Right cardiac atrium (tissue), 5 donors: Measurements from ENCODE around the gene UBL5. TPM values are rescaled to one million over a fixed set of nuclear protein-coding genes. Genes with fewer than 3 reads are reported as not detected.
A peak's percentile ranks its signal among the peaks of the same experiment; 100 is the strongest.
"Not testable (repeated sequence)": the region's sequence is repeated elsewhere in the genome, so short reads cannot be mapped to it uniquely, and the experiment has no call there.

Experiments
- ATAC-seq, 2 donors: fragments of 200-7000 bp; cut with Tn5 transposase; one replicate each; pipeline versions ENCODE4 v1.8.0 to v1.9.1; 2020; ENCODE audit warnings: moderate library complexity in 2 of 2, mild to moderate bottlenecking in 1 of 2
- DNase-seq, 3 donors: peaks; one replicate each; pipeline ENCODE4 v3.0.0-alpha.2; 2020
- H3K27ac ChIP-seq: one replicate; pipeline ENCODE4 v1.5.1; 2013; ENCODE audit warnings: mild to moderate bottlenecking, low read length, control low read depth, moderate library complexity
- H3K27me3 ChIP-seq: one replicate; pipeline ENCODE4 v1.6.1; 2013; ENCODE audit not compliant: control insufficient read depth, insufficient read depth
- H3K4me1 ChIP-seq: one replicate; pipeline ENCODE4 v1.6.1; 2013; ENCODE audit warnings: low read length; ENCODE audit not compliant: control insufficient read depth, insufficient read depth
- H3K4me3 ChIP-seq: one replicate; pipeline ENCODE4 v1.5.1; 2013; ENCODE audit warnings: low read length, control low read depth
- H3K9me3 ChIP-seq: one replicate; pipeline ENCODE4 v1.6.1; 2013; ENCODE audit warnings: low read length; ENCODE audit not compliant: control insufficient read depth
- WGBS: extraction: QIAGEN DNeasy Blood & Tissue Kit; methylation state at CpG from one replicate; pipeline ENCODE4 v1.1.7; 2013; 5-methylcytosine and 5-hydroxymethylcytosine counted together
- intact Hi-C, 4 donors: fragments of 100-400 bp; cut with DNase I; formaldehyde crosslinking; loops; one replicate each; pipeline versions ENCODE4 v1.11.0 to v1.14.0; 2022 to 2023
- long read RNA-seq, 4 donors: library from polyadenylated mRNA; unstranded; transcript quantifications; one replicate each; pipeline ENCODE4 v2.0.0, GENCODE V29; 2020 to 2021
- polyA plus RNA-seq: library from polyadenylated mRNA; stranded (reverse); fragments of 200-250 nt; gene quantifications from one replicate; pipeline ENCODE4 v1.2.3, GENCODE V29; 2013
- total RNA-seq, 4 donors: library from RNA; stranded (reverse); fragmentation: NEBNext Ultra II Directional; extraction: Animal tissue kit (Norgen Biotek cat#: 25700); gene quantifications; one replicate each; pipeline ENCODE4 v1.2.1, GENCODE V29; 2021
- donor health status: healthy with polysubstance abuse.
- donor health status: DM: no; HTN: yes; CAD: no.
- donor health status: DM: no; HTN: no; CAD: no.
- donor health status: DM: no; HTN: yes; CAD: no; lungs with severe emphysema.
- donor health status: DM: yes; HTN: yes; CAD: no.

Gene UBL5
- total RNA-seq: 100 to 1,000 TPM; 439 to 544 (median 471) TPM
- polyA plus RNA-seq: 1,516 TPM
- long read RNA-seq, donor 1, transcript UBL5-202 (5 exons, 432 nt): major isoform, 89 of 157 reads
- long read RNA-seq, donor 1, transcript UBL5-201 (5 exons, 513 nt): minor isoform, 16 of 157 reads
- long read RNA-seq, donor 1, partial matches to known transcripts: 49 of 157 reads
- long read RNA-seq, donor 1, other reads (novel, unspliced or antisense): 3 of 157 reads
- long read RNA-seq, donor 2, transcript UBL5-201 (5 exons, 513 nt): minor isoform, 18 of 183 reads
- long read RNA-seq, donor 2, transcript UBL5-202 (5 exons, 432 nt): major isoform, 132 of 183 reads
- long read RNA-seq, donor 2, partial matches to known transcripts: 27 of 183 reads
- long read RNA-seq, donor 2, other reads (novel, unspliced or antisense): 4 of 183 reads
- long read RNA-seq, donor 3, transcript UBL5-201 (5 exons, 513 nt): minor isoform, 6 of 50 reads
- long read RNA-seq, donor 3, transcript UBL5-202 (5 exons, 432 nt): major isoform, 25 of 50 reads
- long read RNA-seq, donor 3, partial matches to known transcripts: 13 of 50 reads
- long read RNA-seq, donor 3, other reads (novel, unspliced or antisense): 5 of 50 reads
- long read RNA-seq, donor 4, transcript UBL5-202 (5 exons, 432 nt): major isoform, 54 of 72 reads
- long read RNA-seq, donor 4, transcript UBL5-201 (5 exons, 513 nt): minor isoform, 7 of 72 reads
- long read RNA-seq, donor 4, partial matches to known transcripts: 8 of 72 reads
- long read RNA-seq, donor 4, other reads (novel, unspliced or antisense): 3 of 72 reads

GRCh38 chr19:9827289-9828238 lies at the start of gene UBL5:
Gene UBL5 (plus strand): TSS chr19:9827918. CDS start chr19:9828338, 420 bp downstream.
- under 1% methylated on average over 62 of the region's 62 CpGs for WGBS
- peak; percentile 95 to 97 for ATAC-seq
- H3K4me1 ChIP-seq: peaks cover 2% of the 10 kb centered on the region
- peak within 1 kb of the TSS; percentile 56 for H3K4me3 ChIP-seq
- peak within 1 kb of the TSS; percentile 16 for H3K27ac ChIP-seq
- intact Hi-C loops: no loop called here
- peak; percentile 85 to 95 (median 92) for DNase-seq
- no peaks in the 10 kb centered on the region for H3K9me3 ChIP-seq
- H3K27me3 ChIP-seq: no peaks in the 10 kb centered on the region

DNA sequence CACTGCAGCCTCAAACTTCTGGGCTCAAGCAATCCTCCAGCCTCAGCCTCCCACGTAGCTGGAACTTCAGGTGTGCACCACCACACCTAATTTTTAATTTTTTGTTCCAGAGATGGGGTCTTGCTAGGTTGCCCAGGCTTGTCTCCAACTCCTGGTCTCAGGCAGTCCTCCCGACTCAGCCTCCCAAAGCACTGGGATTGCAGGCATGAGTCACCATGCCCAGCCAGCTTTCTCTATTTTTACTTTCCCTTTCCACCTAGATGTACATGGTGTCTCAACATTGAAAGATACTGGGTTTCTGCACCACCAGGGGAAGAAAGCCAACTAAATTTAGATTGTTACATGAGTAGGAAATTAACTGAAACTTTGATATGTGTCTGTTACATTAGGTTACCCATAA lies 45.4 kb upstream of the UBL5 start:
- Histone ChIP-seq H3K9me3 (no peaks in the 10 kb centered on the region), H3K4me3 (no peak overlapping the region), H3K27me3 (no peaks in the 10 kb centered on the region), H3K27ac (no peak overlapping the region), H3K4me1 (no peaks in the 10 kb centered on the region)
- no peak for DNase-seq
- intact Hi-C loops: loop anchor here in 1 of 4 donors (10.0 kb wide), 1 partner anchor 108 kb away; the partner anchor contains the start of gene ZNF562
- WGBS: 98% methylated on average over 2 of the region's 2 CpGs
- ATAC-seq: no peak

DNA sequence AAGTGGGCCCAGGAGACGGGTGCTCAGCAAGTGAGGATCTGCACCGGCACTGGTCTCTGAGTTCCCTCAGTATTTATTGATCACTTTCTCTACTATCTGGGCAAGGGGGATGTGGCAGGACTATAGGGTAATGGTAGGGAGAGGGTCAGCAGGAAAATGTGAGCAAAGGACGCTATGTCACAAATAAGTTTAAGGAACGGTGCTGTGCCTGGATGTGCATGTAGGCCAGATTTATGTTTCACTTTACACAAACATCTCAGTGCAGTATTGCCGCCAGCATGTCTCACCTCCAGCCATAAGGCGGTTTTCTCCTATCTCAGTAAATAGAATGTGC lies 43.6 kb upstream of the UBL5 start:
- not testable (repeated sequence) for H3K9me3 ChIP-seq, DNase-seq, H3K4me3 ChIP-seq, H3K27ac ChIP-seq, ATAC-seq, H3K27me3 ChIP-seq, H3K4me1 ChIP-seq
- intact Hi-C loops: loop anchor here in 1 of 4 donors (10.0 kb wide), 1 partner anchor 109 kb away; the partner anchor contains the start of gene ZNF562
- 76% methylated on average over 6 of the region's 6 CpGs for WGBS

DNA sequence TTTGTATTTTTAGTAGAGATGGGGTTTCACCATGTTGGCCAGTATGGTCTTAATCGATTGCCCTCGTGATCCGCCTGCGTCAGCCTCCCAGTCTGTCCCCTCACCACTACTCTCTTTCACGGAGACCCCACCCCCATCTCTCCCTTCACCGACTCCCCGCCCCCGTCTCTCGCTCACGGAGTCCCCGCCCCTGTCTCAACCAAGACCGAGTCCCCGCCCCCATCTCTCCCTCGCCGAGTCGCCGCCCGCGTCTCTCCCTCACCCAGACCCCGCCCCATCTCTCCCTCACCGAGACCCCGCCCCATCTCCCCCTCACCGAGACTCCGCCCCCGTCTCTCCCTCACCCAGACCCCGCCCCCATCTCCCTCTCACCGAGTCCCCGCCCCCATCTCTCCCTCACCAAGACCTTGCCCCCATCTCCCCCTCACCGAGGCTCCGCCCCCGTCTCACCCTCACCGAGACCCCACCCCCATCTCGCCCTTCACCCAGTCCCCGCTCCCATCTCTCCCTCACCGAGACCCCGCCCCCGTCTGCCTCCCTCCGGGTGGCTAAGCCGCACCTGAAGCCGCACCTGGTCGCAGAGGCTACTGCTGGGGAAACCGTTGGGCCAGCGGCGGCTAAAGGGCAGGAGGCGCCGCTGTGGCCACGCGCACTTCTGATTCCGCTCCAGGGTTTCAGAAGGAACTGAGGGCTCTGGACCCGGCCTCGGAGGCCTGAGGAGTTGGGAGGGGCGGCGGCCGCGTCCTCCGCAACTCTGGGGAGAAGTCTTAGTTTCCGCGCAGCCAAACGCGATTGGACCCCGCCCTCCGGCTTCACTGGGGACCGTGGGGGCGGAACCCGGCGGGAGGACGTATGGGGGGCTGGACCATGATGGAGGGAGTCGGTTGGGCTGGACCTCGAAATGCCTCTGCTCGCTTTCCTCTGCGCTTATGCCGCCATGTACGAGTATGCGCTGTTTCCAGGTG lies 42.1 kb upstream of the UBL5 start:
- no peaks in the 10 kb centered on the region for H3K9me3 ChIP-seq
- H3K27me3 ChIP-seq: no peaks in the 10 kb centered on the region
- no peaks in the 10 kb centered on the region for H3K4me1 ChIP-seq
- ATAC-seq (peak; percentile 95 to 97), DNase-seq (peak; percentile 98 to 99 (median 98))
- 3% methylated on average over 74 of the region's 74 CpGs for WGBS
- H3K27ac ChIP-seq: peak overlapping the region; percentile 98
- intact Hi-C loops: loop anchor here in 1 of 4 donors (10.0 kb wide), 1 partner anchor 111 kb away; the partner anchor contains the start of gene ZNF562
- peak overlapping the region; percentile 65 for H3K4me3 ChIP-seq

GRCh38 chr19:9786342-9786741 lies 41.4 kb upstream of the UBL5 start:
- Histone ChIP-seq H3K4me1 (peaks cover 2% of the 10 kb centered on the region), H3K27ac (peak overlapping the region; percentile 98), H3K27me3 (no peaks in the 10 kb centered on the region), H3K4me3 (peak overlapping the region; percentile 65), H3K9me3 (no peaks in the 10 kb centered on the region)
- DNase-seq (peak; percentile 42 to 78 (median 73)), ATAC-seq (no peak)
- intact Hi-C loops: loop anchor here in 1 of 4 donors (10.0 kb wide), 1 partner anchor 112 kb away; the partner anchor contains the start of gene ZNF562
- WGBS: 52% methylated on average over 9 of the region's 9 CpGs

GRCh38 chr19:9786819-9787218 lies 40.9 kb upstream of the UBL5 start:
- Histone ChIP-seq H3K27me3 (no peaks in the 10 kb centered on the region), H3K4me1 (peaks cover 2% of the 10 kb centered on the region), H3K4me3 (no peak overlapping the region), H3K9me3 (no peaks in the 10 kb centered on the region), H3K27ac (peak overlapping the region; percentile 38)
- ATAC-seq: no peak
- 95% methylated on average over 8 of the region's 8 CpGs for WGBS
- no peak for DNase-seq
- intact Hi-C loops: loop anchor here in 1 of 4 donors (10.0 kb wide), 1 partner anchor 112 kb away; the partner anchor contains the start of gene ZNF562

DNA sequence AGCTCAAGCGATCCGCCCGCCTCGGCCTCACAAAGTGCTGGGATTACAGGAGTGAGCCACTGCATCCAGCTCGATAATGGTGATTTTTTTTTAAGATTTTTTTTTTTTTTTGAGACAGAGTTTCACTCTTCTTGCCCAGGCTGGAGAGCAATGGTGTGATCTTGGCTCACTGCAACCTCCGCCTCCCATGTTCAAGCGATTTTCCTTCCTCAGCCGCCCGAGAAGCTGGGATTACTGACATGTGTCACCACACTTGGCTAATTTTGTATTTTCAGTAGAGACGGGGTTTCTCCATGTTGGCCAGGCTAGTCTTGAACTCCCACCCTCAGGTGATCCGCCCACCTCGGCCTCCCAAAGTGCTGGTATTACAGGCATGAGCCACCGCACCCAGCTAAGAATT lies 39.1 kb upstream of the UBL5 start:
- intact Hi-C loops: loop anchor here in 1 of 4 donors (10.0 kb wide), 1 partner anchor 114 kb away; the partner anchor contains the start of gene ZNF562
- H3K27me3 ChIP-seq, H3K4me3 ChIP-seq, H3K9me3 ChIP-seq, H3K27ac ChIP-seq, ATAC-seq, DNase-seq, H3K4me1 ChIP-seq: not testable (repeated sequence)
- WGBS: 91% methylated on average over 13 of the region's 13 CpGs

DNA sequence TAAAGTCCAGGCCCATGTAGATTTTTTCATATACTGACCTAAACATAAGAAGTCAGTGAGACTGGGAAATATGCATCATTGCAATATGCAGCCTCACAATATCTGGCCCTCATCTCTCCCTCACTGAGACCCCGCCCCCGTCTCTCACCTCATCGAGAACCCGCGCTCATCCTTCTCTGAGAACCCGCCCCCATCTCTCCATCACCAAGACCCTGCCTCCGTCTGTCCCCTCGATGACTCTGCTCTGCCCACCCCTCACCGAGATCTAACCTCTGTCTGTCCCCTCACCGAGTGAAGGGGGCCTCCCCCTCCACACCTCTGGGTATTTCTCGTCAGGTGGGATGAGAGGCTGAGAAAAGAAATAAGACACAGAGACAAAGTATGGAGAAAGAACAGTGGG lies 38.7 kb upstream of the UBL5 start:
- ATAC-seq: no peak
- 57% methylated on average over 11 of the region's 11 CpGs for WGBS
- H3K4me3 ChIP-seq: no peak overlapping the region
- H3K4me1 ChIP-seq: peaks cover 2% of the 10 kb centered on the region
- H3K27me3 ChIP-seq: no peaks in the 10 kb centered on the region
- intact Hi-C loops: loop anchor here in 1 of 4 donors (10.0 kb wide), 1 partner anchor 114 kb away; the partner anchor contains the start of gene ZNF562
- no peak for DNase-seq
- no peaks in the 10 kb centered on the region for H3K9me3 ChIP-seq
- H3K27ac ChIP-seq: no peak overlapping the region

GRCh38 chr19:9789579-9789978 lies 38.1 kb upstream of the UBL5 start:
- not testable (repeated sequence) for DNase-seq, H3K9me3 ChIP-seq, H3K27ac ChIP-seq, H3K27me3 ChIP-seq, H3K4me1 ChIP-seq, H3K4me3 ChIP-seq, ATAC-seq
- WGBS: 27% methylated on average over 5 of the region's 5 CpGs
- intact Hi-C loops: loop anchor here in 1 of 4 donors (10.0 kb wide), 1 partner anchor 115 kb away; the partner anchor contains the start of gene ZNF562
